ENCODE data around the gene ZNF549. TPM values are rescaled to one million over a fixed set of nuclear protein-coding genes. Genes with fewer than 3 reads are reported as not detected.
"Not testable (repeated sequence)": the region's sequence is repeated elsewhere in the genome, so short reads cannot be mapped to it uniquely, and the experiment has no call there.

The ZNF549 gene
- polyA plus RNA-seq (2012; ENCODE audit: low read depth, missing spikeins) = 2.6 TPM

GRCh38 chr19:57527136-57527881 is at the start of gene ZNF549:
ZNF549 (plus strand) TSS chr19:57527356; CDS start chr19:57527574, 218 bp downstream.
- DNase-seq (ENCODE audit: insufficient read length, low spot score) (peak; percentile 85), FAIRE-seq (peak; percentile 95)
- TF ChIP-seq TAF1 (IDR thresholded peaks at IDR 0.05; ENCODE audit: low read depth, low read length) (peak; percentile 67), POU2F2 (IDR thresholded peaks at IDR 0.05; ENCODE audit: low read depth, low read length) (peak; percentile 76; the same call in 1 of the 2 replicates), POLR2A (IDR thresholded peaks at IDR 0.05; ENCODE audit: low read depth, low read length) (0 out of 2 replicates have a peak, but pooled peaks have one; percentile 44), PAX5 (IDR thresholded peaks at IDR 0.05; ENCODE audit: insufficient read depth, low read length, severe bottlenecking) (peak; percentile 70), POLR2AphosphoS5 (IDR thresholded peaks at IDR 0.05; ENCODE audit: low read depth, low read length) (peak; percentile 78), SPI1 (IDR thresholded peaks at IDR 0.05; ENCODE audit: low read depth, low read length) (no peak)

DNA sequence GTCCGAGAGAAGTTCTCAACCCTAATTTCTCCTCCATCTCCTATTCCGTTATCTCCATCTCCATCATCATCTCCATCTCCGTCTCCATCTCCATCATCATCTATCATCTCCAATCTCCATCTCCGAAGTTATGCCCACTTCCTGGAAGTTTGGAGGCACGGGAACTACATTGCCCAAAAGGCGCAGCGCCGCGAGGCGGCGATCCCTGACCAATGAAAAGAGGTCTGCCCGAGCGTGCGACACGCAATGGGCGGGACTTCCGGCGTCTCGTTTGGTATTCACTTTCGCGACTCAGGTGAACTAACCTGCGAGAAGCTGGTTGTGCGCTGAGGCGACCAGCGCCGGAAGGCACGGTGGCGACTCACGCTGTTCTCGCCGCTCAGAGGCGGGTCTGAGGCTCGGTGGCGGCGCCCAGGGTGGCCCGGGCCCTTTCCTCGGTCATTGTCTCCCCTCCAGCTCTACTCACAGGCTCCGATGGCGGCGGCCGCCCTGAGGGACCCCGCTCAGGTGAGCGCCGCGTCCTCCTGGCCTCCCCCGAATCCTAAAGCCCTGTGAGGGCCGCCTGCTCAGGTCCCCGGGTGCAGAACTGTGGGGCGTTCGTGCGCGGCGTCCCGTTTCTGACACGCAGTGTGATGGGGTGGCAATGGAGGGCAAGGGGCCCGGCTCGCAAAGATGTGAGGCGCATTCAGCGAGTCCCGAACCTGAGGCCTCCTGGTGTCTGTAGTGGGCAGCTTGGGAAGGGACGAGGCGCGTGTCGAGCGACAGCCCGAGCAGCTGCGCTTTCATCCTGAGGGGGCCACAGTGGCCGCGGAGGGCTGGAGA is 39.5 kb upstream of the ZNF549 start, which contains the start of gene ZNF419:
Gene ZNF419 (plus strand): TSS at position 274 of the 822 bp plus-strand sequence. CDS start 201 bp downstream, at position 475.
- FAIRE-seq (peak; percentile 99), DNase-seq (ENCODE audit: insufficient read length, low spot score) (peak; percentile 78)
- TF ChIP-seq POLR2AphosphoS5 (IDR thresholded peaks at IDR 0.05; ENCODE audit: low read depth, low read length) (peak; percentile 56; the same call in 1 of the 2 replicates), POU2F2 (IDR thresholded peaks at IDR 0.05; ENCODE audit: low read depth, low read length) (peak; percentile 16; the same call in 1 of the 2 replicates), POLR2A (IDR thresholded peaks at IDR 0.05; ENCODE audit: low read depth, low read length) (peak; percentile 60; the same call in 1 of the 2 replicates)

DNA sequence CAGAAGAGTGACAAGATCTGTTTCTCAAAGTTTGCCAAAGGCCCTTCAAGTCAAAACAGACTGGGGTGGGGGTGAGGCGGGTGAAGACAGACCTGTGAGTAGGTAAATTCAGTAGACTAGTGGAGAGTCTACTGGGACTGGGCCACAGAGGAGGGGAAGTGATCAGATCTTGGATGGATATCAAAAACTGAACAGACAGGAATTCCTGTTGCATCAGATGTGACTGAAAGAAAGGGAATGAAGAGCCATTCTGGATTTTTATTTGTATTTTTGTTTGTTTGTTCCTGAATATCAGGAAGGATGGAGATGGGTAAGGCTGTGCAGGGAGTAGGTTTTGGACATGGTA is 38.9 kb upstream of the ZNF549 start:
- FAIRE-seq; DNase-seq (ENCODE audit: insufficient read length, low spot score): not testable (repeated sequence)

- FAIRE-seq; DNase-seq (ENCODE audit: insufficient read length, low spot score): not testable (repeated sequence)
These were observed 27.9 kb upstream of the ZNF549 start for GRCh38 chr19:57499332-57499679.

DNA sequence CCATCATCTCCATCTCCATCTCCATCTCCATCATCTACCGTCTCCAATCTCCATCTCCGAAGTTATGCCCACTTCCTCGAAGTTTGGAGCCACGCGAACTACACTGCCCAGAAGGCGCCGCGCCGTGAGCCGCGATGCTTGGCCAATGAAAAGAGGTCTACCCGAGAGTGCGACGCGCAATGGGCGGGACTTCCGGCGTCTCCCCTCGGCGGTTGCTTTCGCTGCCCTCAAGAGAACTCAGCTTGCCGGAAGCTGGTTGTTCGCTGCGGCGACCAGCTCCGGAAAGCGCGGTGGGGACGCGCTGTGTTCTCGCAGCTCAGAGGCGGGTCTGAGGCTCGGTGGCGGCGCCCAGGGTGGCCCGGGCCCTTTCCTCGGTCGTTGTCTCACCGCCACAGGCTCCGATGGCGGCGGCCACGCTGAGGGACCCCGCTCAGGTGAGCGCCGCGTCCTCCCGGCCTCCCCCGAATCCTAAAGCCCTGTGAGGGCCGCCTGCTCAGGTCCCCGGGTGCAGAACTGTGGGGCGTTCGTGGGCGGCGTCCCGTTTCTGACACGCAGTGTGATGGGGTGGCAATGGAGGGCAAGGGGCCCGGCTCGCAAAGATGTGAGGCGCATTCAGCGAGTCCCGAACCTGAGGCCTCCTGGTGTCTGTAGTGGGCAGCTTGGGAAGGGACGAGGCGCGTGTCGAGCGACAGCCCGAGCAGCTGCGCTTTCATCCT is 27.3 kb upstream of the ZNF549 start, which contains the start of gene ZNF773:
Gene ZNF773 (plus strand): TSS at position 259 of the 716 bp plus-strand sequence. CDS start 143 bp downstream, at position 402.
- TF ChIP-seq POLR2A (IDR thresholded peaks at IDR 0.05; ENCODE audit: low read depth, low read length) (peak; percentile 92), TAF1 (IDR thresholded peaks at IDR 0.05; ENCODE audit: low read depth, low read length) (peak; percentile 75), POU2F2 (IDR thresholded peaks at IDR 0.05; ENCODE audit: low read depth, low read length) (peak; percentile 71; the same call in 1 of the 2 replicates), POLR2AphosphoS5 (IDR thresholded peaks at IDR 0.05; ENCODE audit: low read depth, low read length) (peak; percentile 85), SPI1 (IDR thresholded peaks at IDR 0.05; ENCODE audit: low read depth, low read length) (peak; percentile 39; the same call in 1 of the 2 replicates)
- FAIRE-seq (peak; percentile 97), DNase-seq (ENCODE audit: insufficient read length, low spot score) (peak; percentile 86)

GRCh38 chr19:57500400-57500799 is 26.8 kb upstream of the ZNF549 start:
- FAIRE-seq; DNase-seq (ENCODE audit: insufficient read length, low spot score): not testable (repeated sequence)

DNA sequence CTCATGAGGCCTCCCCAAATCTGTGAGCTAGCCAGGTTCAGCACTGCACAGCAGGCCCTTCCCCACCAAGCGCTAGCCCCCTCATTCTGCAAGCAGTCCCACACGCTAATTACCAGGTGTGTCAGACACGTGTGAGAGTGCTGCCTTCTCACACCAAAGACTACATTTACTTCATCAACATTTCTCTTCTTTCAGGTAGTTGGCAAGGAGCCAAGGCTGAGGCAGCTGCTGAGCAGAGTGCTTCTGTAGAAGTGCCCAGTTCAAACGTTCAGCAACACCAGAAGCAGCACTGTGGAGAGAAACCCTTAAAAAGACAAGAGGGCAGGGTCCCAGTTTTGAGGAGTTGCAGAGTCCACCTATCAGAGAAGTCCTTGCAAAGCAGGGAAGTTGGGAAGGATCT is 21.0 kb upstream of the ZNF549 start:
- no peak for FAIRE-seq
- no peak for TF ChIP-seq POLR2AphosphoS5 (IDR thresholded peaks at IDR 0.05; ENCODE audit: low read depth, low read length)
- TF ChIP-seq POU2F2 (IDR thresholded peaks at IDR 0.05; ENCODE audit: low read depth, low read length) = no peak
- no peak for TF ChIP-seq TAF1 (IDR thresholded peaks at IDR 0.05; ENCODE audit: low read depth, low read length)
- no peak for DNase-seq (ENCODE audit: insufficient read length, low spot score)

GRCh38 chr19:57511484-57511883 is 15.7 kb upstream of the ZNF549 start:
- FAIRE-seq = no peak
- TF ChIP-seq SPI1 (IDR thresholded peaks at IDR 0.05; ENCODE audit: low read depth, low read length) = no peak
- no peak for TF ChIP-seq PAX5 (IDR thresholded peaks at IDR 0.05; ENCODE audit: insufficient read depth, low read length, severe bottlenecking)
- TF ChIP-seq POLR2A (IDR thresholded peaks at IDR 0.05; ENCODE audit: low read depth, low read length) = no peak
- TF ChIP-seq POU2F2 (IDR thresholded peaks at IDR 0.05; ENCODE audit: low read depth, low read length) = no peak
- TF ChIP-seq TAF1 (IDR thresholded peaks at IDR 0.05; ENCODE audit: low read depth, low read length) = no peak
- TF ChIP-seq POLR2AphosphoS5 (IDR thresholded peaks at IDR 0.05; ENCODE audit: low read depth, low read length) = no peak
- DNase-seq (ENCODE audit: insufficient read length, low spot score) = no peak

DNA sequence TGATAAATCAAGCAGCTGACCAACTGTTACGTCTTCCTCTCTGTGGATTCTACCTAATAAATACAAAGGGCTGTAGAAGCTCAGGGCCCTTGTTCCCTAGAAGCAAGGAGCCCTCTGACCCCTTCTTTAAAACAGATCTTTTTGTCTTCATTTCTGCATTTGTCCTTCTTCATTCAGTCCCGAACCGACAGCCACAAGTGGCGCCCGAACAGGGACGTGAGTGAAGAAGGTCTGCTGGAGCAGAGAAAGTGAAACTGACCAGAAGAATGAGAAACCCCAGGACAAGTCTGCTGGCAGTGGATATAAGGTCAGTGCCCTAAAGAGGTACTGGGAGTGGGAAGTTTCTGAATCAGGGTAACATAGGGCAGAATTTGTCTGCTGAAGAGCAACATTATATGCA is 14.3 kb upstream of the ZNF549 start:
- no peak for DNase-seq (ENCODE audit: insufficient read length, low spot score)
- FAIRE-seq = no peak
- TF ChIP-seq PAX5 (IDR thresholded peaks at IDR 0.05; ENCODE audit: insufficient read depth, low read length, severe bottlenecking) = no peak
- TF ChIP-seq POLR2AphosphoS5 (IDR thresholded peaks at IDR 0.05; ENCODE audit: low read depth, low read length) = no peak
- no peak for TF ChIP-seq TAF1 (IDR thresholded peaks at IDR 0.05; ENCODE audit: low read depth, low read length)
- TF ChIP-seq POLR2A (IDR thresholded peaks at IDR 0.05; ENCODE audit: low read depth, low read length) = no peak

DNA sequence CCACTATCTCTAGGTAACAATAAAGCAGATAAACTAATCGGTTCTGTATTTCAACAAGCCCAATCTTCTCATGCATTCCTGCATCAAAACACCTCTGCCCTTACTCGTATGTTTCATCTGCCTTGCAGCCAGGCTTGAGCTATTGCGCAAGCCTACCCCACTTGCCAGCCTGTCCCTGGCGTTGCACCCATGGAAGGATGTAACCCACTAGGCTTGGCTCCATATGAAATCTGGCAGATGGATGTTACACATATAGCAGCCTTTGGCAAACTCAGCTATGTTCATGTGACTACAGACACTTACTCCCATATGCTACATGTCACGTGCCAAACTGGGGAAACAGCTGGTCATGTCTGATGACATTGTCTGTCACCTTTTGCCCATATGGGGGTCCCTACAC is 11.9 kb upstream of the ZNF549 start:
- no peak for DNase-seq (ENCODE audit: insufficient read length, low spot score)
- FAIRE-seq = no peak
- TF ChIP-seq SPI1 (IDR thresholded peaks at IDR 0.05; ENCODE audit: low read depth, low read length) (no peak), PAX5 (IDR thresholded peaks at IDR 0.05; ENCODE audit: insufficient read depth, low read length, severe bottlenecking) (no peak), POLR2AphosphoS5 (IDR thresholded peaks at IDR 0.05; ENCODE audit: low read depth, low read length) (no peak), POU2F2 (IDR thresholded peaks at IDR 0.05; ENCODE audit: low read depth, low read length) (no peak), TAF1 (IDR thresholded peaks at IDR 0.05; ENCODE audit: low read depth, low read length) (no peak), POLR2A (IDR thresholded peaks at IDR 0.05; ENCODE audit: low read depth, low read length) (no peak)

DNA sequence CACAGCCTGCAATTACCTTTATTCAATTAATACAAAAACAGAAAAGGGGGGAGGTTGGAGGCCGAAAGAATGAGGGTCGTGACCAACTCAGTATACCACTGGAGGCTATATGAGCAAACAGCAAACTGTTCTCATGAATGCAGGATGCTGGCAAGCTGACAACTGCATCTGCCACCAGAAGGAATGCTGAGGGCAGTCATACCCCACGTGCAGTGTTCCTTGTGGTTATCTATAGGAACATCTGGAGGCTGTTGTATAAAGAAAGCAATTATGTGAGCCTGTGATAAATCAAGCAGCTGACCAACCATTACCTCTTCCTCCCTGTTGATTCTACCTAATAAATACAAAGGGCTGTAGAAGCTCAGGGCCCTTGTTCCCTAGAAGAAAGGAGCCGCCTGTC is 9.1 kb upstream of the ZNF549 start:
- not testable (repeated sequence) for DNase-seq (ENCODE audit: insufficient read length, low spot score); FAIRE-seq
